HCT116 (cell line): ENCODE results near the gene LCE4A. TPM values are rescaled to one million over a fixed set of nuclear protein-coding genes. Genes with fewer than 3 reads are reported as not detected.

ENCODE experiments used
- ATAC-seq: fragments of 200-7000 bp; cut with Tn5 transposase; 2 replicates; pipeline ENCODE4 v1.9.1; 2020; ENCODE audit warnings: mild to moderate bottlenecking, moderate library complexity
- BruUV-seq: library from RNA; stranded (reverse); fragments of 400-500 nt; replicated peaks from 2 replicates; lab custom pipeline; 2021; lab: Mats Ljungman, UMichigan
- CTCF ChIA-PET: fragments of 300-600 bp; sonication (Branson Sonifier 250); formaldehyde crosslinking; loops from one replicate; lab custom pipeline; 2021; ENCODE audit warnings: antibody characterized with exemption; lab: Charles Lee
- POLR2A ChIA-PET: fragments of 300-600, 350-600 bp; sonication (Branson Sonifier 250); formaldehyde crosslinking; loops from one replicate; lab custom pipeline; 2021; ENCODE audit warnings: antibody characterized with exemption; lab: Charles Lee
- RAD21 ChIA-PET, 2 experiments: fragments of 300-600 bp; sonication (Branson Sonifier 250); formaldehyde crosslinking; loops; one replicate each; lab custom pipeline; 2023; ENCODE audit warnings: low total read pairs in 2 of 2; ENCODE audit not compliant: uncharacterized antibody in 2 of 2, unreplicated experiment in 2 of 2, low non-redundant PET in 1 of 2; lab: Charles Lee
- DNase-seq: peaks from one replicate; pipeline ENCODE4 v3.0.0-alpha.2; 2010; ENCODE audit warnings: low read depth, low spot score
- H2AFZ ChIP-seq: fragments of 200-600 bp; shearing (Covaris generic), sonication (generic); 2 replicates; pipeline ENCODE4 v1.6.1; 2017; ENCODE audit warnings: low read depth, mixed run types, mixed read lengths, antibody characterized with exemption, low read length; ENCODE audit not compliant: poor library complexity, severe bottlenecking
- H3K27ac ChIP-seq: 2 replicates; pipeline ENCODE4 v1.5.1; 2012; ENCODE audit warnings: low read depth, low read length
- H3K27me3 ChIP-seq: fragments of 200-600 bp; sonication (generic); 2 replicates; pipeline ENCODE4 v1.6.1; 2016; ENCODE audit warnings: mixed run types, low read length, mixed read lengths; ENCODE audit not compliant: insufficient read depth
- H3K36me3 ChIP-seq, 2 experiments: fragments of 200-500 bp in 1 of 2; fragments of 200-600 bp in 1 of 2; sonication (Bioruptor generic) in 1 of 2; sonication (generic) in 1 of 2; 2 replicates each; pipeline versions ENCODE4 v1.5.1 to v1.6.1; 2014 to 2016; ENCODE audit warnings: low read length in 2 of 2, inconsistent platforms in 1 of 2, mixed read lengths in 1 of 2, mixed run types in 1 of 2; ENCODE audit not compliant: insufficient read depth in 2 of 2, control insufficient read depth in 1 of 2
- H3K4me1 ChIP-seq, 2 experiments: fragments of 200-600 bp in 1 of 2; sonication (generic) in 1 of 2; 2 replicates each; pipeline versions ENCODE4 v1.5.1 to v1.6.1; 2012 to 2017; ENCODE audit warnings: low read length in 2 of 2, inconsistent platforms in 1 of 2, mild to moderate bottlenecking in 1 of 2, mixed read lengths in 1 of 2, mixed run types in 1 of 2, moderate library complexity in 1 of 2; ENCODE audit not compliant: insufficient read depth in 2 of 2, control insufficient read depth in 1 of 2
- H3K4me2 ChIP-seq: fragments of 200-600 bp; sonication (generic); 2 replicates; pipeline ENCODE4 v1.6.1; 2017; ENCODE audit warnings: mixed run types, low read length, mixed read lengths
- H3K4me3 ChIP-seq, 2 experiments: fragments of 200-600 bp in 1 of 2; sonication (generic) in 1 of 2; replicated peaks in 1 of 2; 2 replicates each; pipeline ENCODE4 v1.5.1; 2011 to 2016; ENCODE audit warnings: low read length in 2 of 2, control low read depth in 1 of 2, low read depth in 1 of 2, mild to moderate bottlenecking in 1 of 2, mixed read lengths in 1 of 2, mixed run types in 1 of 2
- H3K79me2 ChIP-seq: fragments of 200-600 bp; sonication (generic); 2 replicates; pipeline ENCODE4 v1.6.1; 2017; ENCODE audit warnings: mild to moderate bottlenecking, mixed run types, low read length, moderate library complexity, mixed read lengths; ENCODE audit not compliant: insufficient read depth
- H3K9ac ChIP-seq: fragments of 200-600 bp; sonication (generic); 2 replicates; pipeline ENCODE4 v1.6.1; 2016; ENCODE audit warnings: low read length, mixed read lengths
- H3K9me2 ChIP-seq: fragments of 200-600 bp; sonication (generic), shearing (Covaris generic); 2 replicates; pipeline ENCODE4 v1.6.1; 2017; ENCODE audit warnings: mixed run types, mild to moderate bottlenecking, moderate library complexity; ENCODE audit not compliant: insufficient read depth
- H3K9me3 ChIP-seq, 2 experiments: fragments of 200-500 bp in 1 of 2; fragments of 200-600 bp in 1 of 2; sonication (Bioruptor generic) in 1 of 2; sonication (generic) in 1 of 2; 2 replicates each; pipeline ENCODE4 v1.6.1; 2014 to 2017; ENCODE audit warnings: low read length in 2 of 2, mixed read lengths in 2 of 2, inconsistent platforms in 1 of 2, low read depth in 1 of 2, mild to moderate bottlenecking in 1 of 2, mixed run types in 1 of 2, moderate library complexity in 1 of 2; ENCODE audit not compliant: control insufficient read depth in 1 of 2, insufficient read depth in 1 of 2
- H4K20me1 ChIP-seq: fragments of 200-600 bp; sonication (generic), shearing (Covaris generic); 2 replicates; pipeline ENCODE4 v1.6.1; 2017; ENCODE audit warnings: mixed run types, mild to moderate bottlenecking, moderate library complexity; ENCODE audit not compliant: insufficient read depth
- CTCF ChIP-seq, 3 experiments: fragments of 200-600 bp in 1 of 3; sonication (generic) in 1 of 3; IDR thresholded peaks in 2 of 3; conservative IDR thresholded peaks in 1 of 3; 2 replicates each; pipeline ENCODE4 v1.5.1; 2012 to 2017; ENCODE audit warnings: low read depth in 2 of 3, low read length in 2 of 3, antibody characterized with exemption in 1 of 3, borderline replicate concordance in 1 of 3, control low read depth in 1 of 3, mild to moderate bottlenecking in 1 of 3, mixed read lengths in 1 of 3, mixed run types in 1 of 3, moderate library complexity in 1 of 3; ENCODE audit not compliant: insufficient read depth in 1 of 3
- EGR1 ChIP-seq: IDR thresholded peaks from 2 replicates; pipeline ENCODE4 v1.6.1; 2012; ENCODE audit warnings: low read depth
- EZH2phosphoT487 ChIP-seq: fragments of 200-600 bp; IDR thresholded peaks from 2 replicates; pipeline ENCODE4 v1.6.1; 2018; ENCODE audit warnings: antibody characterized with exemption, borderline replicate concordance
- MAX ChIP-seq: IDR thresholded peaks from 2 replicates; pipeline ENCODE4 v1.6.1; 2012
- YY1 ChIP-seq: IDR thresholded peaks from 2 replicates; pipeline ENCODE4 v1.6.1; 2011; ENCODE audit warnings: low read length, low read depth, moderate library complexity, mild to moderate bottlenecking; ENCODE audit not compliant: insufficient replicate concordance; ENCODE audit errors: extremely low read depth
- ZFX ChIP-seq: fragments of 450-650 bp; IDR thresholded peaks from 2 replicates; pipeline ENCODE4 v1.6.1; 2017
- ZNF274 ChIP-seq: fragments of 200-500 bp; sonication (Bioruptor generic); IDR thresholded peaks from 2 replicates; pipeline ENCODE4 v1.6.1; 2014; ENCODE audit warnings: mild to moderate bottlenecking, low read depth, low read length, inconsistent platforms
- intact Hi-C: fragments of 100-400 bp; cut with micrococcal nuclease; formaldehyde crosslinking; loops from 2 replicates; pipeline ENCODE4 v1.10.0; 2022
- total RNA-seq: library from RNA; stranded (reverse); gene quantifications from one replicate; pipeline ENCODE4 v1.2.1, GENCODE V29; 2021; ENCODE audit not compliant: unreplicated experiment

Gene LCE4A
- total RNA-seq, 1 experiment from 2014 or later: not detected

GRCh38 chr1:152753586-152753985 is 45.6 kb downstream of the LCE4A start:
- ChIA-PET CTCF (no interaction called here), RAD21 (no interaction called here), POLR2A (no interaction called here)
- Histone ChIP-seq H3K4me2 (no peak overlapping the region), H2AFZ (no peak overlapping the region), H3K9ac (no peak overlapping the region), H3K36me3 (no peaks in the 10 kb centered on the region), H3K27me3 (peaks cover 43% of the 10 kb centered on the region), H4K20me1 (no peaks in the 10 kb centered on the region), H3K9me2 (no peaks in the 10 kb centered on the region), H3K27ac (no peak overlapping the region)
- no TSS peak for BruUV-seq
- ATAC-seq: no peak
- no peak for DNase-seq
- intact Hi-C loops: no loop called here
- TF ChIP-seq MAX: no peak
- no peak for TF ChIP-seq ZFX
- TF ChIP-seq, all 23 proteins: peak for 0
- Histone ChIP-seq H3K79me2 (no peaks in the 10 kb centered on the region), H3K4me3 (no peak overlapping the region), H3K9me3 (no peaks in the 10 kb centered on the region), H3K4me1 (no peaks in the 10 kb centered on the region)

- no peak overlapping the region for H3K4me3 ChIP-seq
- intact Hi-C loops: no loop called here
- H3K27ac ChIP-seq: no peak overlapping the region
- H3K36me3 ChIP-seq: no peaks in the 10 kb centered on the region
- RAD21 ChIA-PET: no interaction called here
- H3K27me3 ChIP-seq: peaks cover 37% of the 10 kb centered on the region; the same call in 1 of the 2 replicates
- H3K4me1 ChIP-seq: no peaks in the 10 kb centered on the region
- DNase-seq (no peak), ATAC-seq (no peak)
- H3K9me3 ChIP-seq: no peaks in the 10 kb centered on the region
- H3K9ac ChIP-seq: no peak overlapping the region
- H3K79me2 ChIP-seq: no peaks in the 10 kb centered on the region
- H3K4me2 ChIP-seq: no peak overlapping the region
- TF ChIP-seq ZFX (no peak), YY1 (no peak), EZH2phosphoT487 (no peak), ZNF274 (no peak), EGR1 (no peak), CTCF (IDR thresholded peaks at IDR 0.05 in 2 of 3, conservative IDR thresholded peaks at IDR 0.05 in 1 of 3; ENCODE audit: borderline replicate concordance in 1 of 3, insufficient read depth in 1 of 3, low read depth in 2 of 3, low read length in 2 of 3) (no peak)
- H3K9me2 ChIP-seq: no peaks in the 10 kb centered on the region
- CTCF ChIA-PET: no interaction called here
- no TSS peak for BruUV-seq
- no peaks in the 10 kb centered on the region for H4K20me1 ChIP-seq
- POLR2A ChIA-PET: no interaction called here
- H2AFZ ChIP-seq: no peak overlapping the region
Measured at GRCh38 chr1:152756872-152757271, 48.9 kb downstream of the LCE4A start.
